GM13977 (cell line): ENCODE measurements around the gene NEIL1.
"Not testable (repeated sequence)": the region's sequence is repeated elsewhere in the genome, so short reads cannot be mapped to it uniquely, and the experiment has no call there.

ENCODE experiments used
- DNase-seq: peaks from one replicate; pipeline ENCODE4 v3.0.0; 2012; ENCODE audit warnings: low spot score
- in situ Hi-C: fragments of 300-500 bp; cut with MboI; formaldehyde crosslinking; loops from one replicate; pipeline ENCODE4 v1.12.0; 2022; ENCODE audit warnings: low sequenced_read_pairs, low pct_unique_long_range_greater_than_20kb, mixed read lengths, inconsistent platforms; ENCODE audit not compliant: unreplicated experiment
- TF ChIP-seq, protein P1 (sequence below): IDR thresholded peaks from 2 replicates; pipeline ENCODE4 v1.5.1; 2012; ENCODE audit warnings: mild to moderate bottlenecking, control low read depth; ENCODE audit not compliant: insufficient read depth; ENCODE audit errors: extremely low read depth, missing control alignments

Gene NEIL1

DNA sequence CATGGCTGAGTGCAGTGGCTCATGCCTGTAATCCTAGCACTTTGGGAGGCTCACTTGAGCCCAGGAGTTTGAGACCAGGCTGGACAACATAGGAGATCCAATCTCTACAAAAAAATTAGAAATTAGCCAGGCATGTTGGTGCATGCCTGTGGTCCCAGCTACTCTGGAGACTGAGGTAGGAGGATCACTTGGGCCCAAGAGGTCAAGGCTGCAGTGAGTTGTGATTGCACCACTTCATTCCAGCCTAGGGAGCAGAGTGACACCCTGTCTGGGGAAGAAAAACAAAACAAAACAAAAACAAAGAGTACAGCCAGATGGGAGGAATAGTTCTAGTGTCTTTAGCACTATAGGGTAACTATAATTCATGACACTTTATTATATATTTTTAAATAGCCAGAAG is 37.1 kb upstream of the NEIL1 start:
- no peak for DNase-seq
- TF ChIP-seq, protein P1, sequence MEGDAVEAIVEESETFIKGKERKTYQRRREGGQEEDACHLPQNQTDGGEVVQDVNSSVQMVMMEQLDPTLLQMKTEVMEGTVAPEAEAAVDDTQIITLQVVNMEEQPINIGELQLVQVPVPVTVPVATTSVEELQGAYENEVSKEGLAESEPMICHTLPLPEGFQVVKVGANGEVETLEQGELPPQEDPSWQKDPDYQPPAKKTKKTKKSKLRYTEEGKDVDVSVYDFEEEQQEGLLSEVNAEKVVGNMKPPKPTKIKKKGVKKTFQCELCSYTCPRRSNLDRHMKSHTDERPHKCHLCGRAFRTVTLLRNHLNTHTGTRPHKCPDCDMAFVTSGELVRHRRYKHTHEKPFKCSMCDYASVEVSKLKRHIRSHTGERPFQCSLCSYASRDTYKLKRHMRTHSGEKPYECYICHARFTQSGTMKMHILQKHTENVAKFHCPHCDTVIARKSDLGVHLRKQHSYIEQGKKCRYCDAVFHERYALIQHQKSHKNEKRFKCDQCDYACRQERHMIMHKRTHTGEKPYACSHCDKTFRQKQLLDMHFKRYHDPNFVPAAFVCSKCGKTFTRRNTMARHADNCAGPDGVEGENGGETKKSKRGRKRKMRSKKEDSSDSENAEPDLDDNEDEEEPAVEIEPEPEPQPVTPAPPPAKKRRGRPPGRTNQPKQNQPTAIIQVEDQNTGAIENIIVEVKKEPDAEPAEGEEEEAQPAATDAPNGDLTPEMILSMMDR = no peak
- in situ Hi-C loops = loop anchor here (25.0 kb wide), 1 partner anchor 147 kb away; no protein-coding TSS in a partner anchor

DNA sequence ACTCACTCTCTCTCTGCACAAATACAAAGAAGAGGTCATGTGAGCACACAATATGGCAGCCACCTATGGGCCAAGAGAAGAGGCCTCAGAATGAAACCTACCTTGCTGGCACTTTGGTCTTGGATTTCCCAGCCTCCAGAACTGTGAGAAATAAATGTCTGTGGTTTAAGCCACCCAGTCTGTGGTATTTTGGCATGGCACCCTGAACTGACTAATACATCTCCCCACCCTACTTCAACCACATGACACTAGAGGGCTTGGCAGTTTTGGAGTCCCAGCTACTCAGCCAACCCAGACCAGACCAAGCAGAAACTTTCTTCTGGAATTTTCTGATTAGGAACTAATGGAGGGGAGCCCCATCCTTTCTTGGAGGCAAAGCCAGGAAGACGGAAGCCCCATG is 34.3 kb upstream of the NEIL1 start:
- in situ Hi-C loops = loop anchor here (25.0 kb wide), 1 partner anchor 150 kb away; no protein-coding TSS in a partner anchor
- DNase-seq = not testable (repeated sequence)

DNA sequence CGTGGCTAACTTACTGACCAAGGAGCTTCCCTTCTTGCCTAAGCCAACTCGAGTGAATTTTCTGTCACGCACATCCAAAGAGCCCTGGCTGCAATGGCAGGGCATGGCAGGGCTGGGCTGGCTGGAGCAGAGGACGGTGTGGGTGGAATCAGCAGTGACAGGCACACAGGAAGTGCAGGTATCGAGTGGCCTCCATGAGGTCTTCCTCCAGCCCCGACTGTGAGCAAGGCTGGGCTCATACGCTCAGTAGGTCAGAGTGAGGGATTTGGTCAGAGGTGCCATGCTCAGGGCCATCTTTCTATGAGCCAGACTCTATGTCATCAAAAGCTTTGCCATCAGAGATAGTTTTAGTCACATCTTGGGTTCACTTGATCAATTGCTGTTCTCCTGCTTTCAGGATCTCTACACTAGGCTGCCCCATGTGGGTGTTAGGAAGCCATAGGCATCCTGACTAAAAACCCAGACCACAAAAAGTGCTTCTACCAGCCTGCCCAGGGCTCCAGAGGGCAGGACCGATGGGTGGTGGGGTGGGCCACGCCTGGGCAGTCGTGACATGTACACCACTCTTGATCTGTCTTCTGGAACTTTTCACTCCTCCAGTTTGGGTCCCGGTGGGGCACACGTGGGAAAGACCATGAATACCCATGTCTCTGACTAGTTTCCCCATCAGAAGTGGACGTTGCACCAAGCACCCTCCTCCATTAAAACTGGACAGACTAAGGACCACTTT is 33.6 kb upstream of the NEIL1 start:
- in situ Hi-C loops = loop anchor here (25.0 kb wide), 1 partner anchor 151 kb away; no protein-coding TSS in a partner anchor
- TF ChIP-seq, protein P1 = no peak
- DNase-seq = no peak

DNA sequence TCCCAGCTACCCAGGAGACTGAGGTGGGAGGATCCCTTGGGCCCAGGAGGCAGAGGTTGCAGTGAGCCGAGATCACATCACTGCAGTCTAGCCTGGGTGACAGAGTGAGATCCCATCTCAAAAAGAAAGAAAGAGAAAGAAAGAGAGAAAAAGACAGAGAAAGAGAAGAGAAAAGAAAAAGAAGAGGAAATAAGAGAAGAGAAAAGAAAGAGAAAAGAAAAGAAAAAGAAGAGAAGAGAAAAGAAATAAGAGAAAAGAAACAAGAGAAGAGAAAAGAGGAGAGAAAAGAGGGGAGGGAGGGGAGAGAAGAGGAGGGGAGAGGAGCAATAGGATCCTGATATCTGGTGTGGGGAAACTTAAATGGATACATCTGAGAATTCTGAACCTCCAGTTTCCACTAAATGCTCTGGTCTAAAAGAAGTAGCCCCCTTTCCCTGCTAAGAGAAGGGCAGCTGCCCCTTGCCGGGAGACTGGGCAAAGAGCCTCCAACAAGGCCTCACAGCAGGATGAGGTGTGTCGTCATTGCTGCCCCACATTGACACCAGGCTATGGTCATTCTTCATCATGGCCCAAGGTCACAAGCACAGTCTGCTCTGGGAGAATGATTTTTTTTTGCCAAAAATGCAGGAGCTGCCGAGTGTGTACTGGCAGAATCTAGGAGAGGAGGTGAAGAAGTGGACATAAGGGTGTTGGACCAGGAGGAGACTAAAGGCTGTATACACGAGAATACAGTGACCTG is 32.1 kb upstream of the NEIL1 start:
- TF ChIP-seq, protein P1 = no peak
- in situ Hi-C loops = loop anchor here (25.0 kb wide), 1 partner anchor 152 kb away; no protein-coding TSS in a partner anchor
- no peak for DNase-seq

DNA sequence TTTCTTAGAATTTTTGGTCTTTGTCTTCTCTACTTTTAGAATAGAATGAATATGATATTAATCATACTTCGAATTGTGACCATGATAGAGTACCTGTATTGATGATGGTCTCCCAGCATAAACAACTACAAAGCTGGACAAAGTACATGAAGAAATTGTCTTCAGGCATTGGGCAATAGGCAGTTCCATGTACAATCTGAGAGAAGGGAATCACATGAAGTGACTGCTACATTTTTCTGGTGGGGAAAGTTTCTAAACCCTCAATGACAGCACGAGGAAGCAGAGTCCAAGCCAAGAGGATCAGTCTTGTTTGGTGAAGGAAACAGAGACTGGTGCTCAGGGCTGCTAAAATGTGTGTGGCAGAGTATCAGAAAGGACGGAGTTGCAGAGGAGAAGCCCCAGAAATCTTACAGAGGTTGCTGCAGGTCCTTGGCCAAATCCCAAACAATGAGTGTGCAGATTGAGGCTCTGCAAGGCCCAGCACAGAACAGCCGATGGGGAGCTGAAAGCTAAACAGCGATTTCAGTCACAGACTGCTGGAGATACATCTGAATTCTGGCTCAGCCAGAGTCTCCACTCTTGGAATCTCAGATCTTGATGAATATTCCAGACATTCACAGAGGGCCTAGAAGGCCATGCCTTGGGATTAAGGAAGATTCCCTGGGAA is 27.5 kb upstream of the NEIL1 start:
- in situ Hi-C loops = loop anchor here (25.0 kb wide), 1 partner anchor 157 kb away; no protein-coding TSS in a partner anchor
- DNase-seq = not testable (repeated sequence)

DNA sequence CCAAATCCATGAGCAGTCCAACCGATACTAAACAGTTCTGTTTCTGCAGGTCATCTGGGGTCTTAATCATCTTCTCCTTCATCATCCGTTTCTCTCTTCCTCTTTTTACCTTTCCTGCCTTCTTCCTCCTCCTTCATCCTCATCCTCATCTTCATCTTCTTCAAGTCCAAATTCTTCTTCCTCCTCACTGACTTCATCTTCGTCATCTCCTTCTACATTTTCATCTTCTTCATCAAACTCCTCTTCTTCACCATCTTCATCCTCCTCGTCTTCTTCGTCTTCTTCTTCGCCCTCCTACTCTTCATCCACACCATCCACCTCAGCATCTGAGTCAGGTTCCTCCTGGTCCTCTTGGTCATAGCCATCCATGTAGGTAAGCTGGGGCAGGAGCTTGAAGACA is 25.1 kb upstream of the NEIL1 start:
- TF ChIP-seq, protein P1 = no peak
- no peak for DNase-seq
- in situ Hi-C loops = loop anchor here (25.0 kb wide), 1 partner anchor 159 kb away; no protein-coding TSS in a partner anchor

DNA sequence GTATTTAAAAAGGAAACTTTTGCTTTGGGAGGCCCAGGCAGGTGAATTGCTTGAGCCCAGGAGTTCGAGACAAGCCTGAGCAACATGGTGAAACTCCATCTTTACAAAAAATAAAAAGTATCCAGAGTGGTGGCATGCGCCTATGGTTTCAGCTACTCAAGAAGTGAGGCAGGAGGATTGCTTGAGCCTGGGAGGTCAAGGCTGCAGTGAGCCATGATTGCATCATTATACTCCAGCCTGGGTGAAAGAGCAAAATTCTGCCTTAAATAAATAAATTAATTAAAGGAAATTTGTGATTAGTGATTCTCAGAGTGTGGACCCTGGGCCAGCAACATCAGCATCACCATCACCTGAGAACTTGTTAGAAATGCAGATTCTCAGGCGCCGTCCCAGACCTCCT is 20.9 kb upstream of the NEIL1 start:
- in situ Hi-C loops = no loop called here
- TF ChIP-seq, protein P1 = no peak
- no peak for DNase-seq
